ENCODE data around the gene SPDEF. TPM values are rescaled to one million over a fixed set of nuclear protein-coding genes. Genes with fewer than 3 reads are reported as not detected.
A peak's percentile ranks its signal among the peaks of the same experiment; 100 is the strongest.

The SPDEF gene
- total RNA-seq, 2 experiments from 2014 or later, result 0.33 TPM; not detected in 1

DNA sequence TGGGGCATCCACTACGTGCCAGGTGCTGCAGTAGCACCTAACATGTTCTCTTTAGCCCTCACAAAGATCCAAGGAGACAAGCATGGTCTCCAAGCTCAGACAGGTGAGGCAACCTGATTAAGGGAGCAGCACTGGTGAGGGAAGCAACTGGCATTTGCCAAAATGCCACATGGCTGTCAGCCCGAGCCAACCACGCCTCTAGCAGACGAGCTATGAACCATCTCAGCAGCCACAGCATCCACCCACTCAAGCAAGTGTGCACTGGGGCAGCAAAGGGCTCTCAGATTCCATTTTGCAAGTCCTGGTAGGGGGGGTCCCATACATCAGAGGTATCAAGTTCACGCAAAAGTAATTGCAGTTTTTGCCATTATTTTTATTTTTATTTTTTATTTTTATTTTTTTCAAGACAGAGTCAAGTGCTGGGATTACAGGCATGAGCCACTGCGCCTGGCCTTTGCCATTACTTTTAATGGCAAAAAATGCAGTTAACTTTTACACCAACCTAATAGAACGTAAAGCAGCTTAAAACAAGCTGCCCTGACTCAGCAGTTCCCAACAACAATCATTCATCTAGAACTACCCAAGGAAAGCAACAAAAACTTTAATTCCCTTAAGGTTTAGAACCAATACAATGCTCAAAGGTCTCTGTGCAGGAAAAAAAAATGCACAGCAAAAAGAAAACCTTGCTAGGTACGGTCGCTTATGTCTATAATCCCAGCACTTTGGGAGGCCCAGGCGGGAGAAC lies 36.3 kb upstream of the SPDEF start:
- Mint-ChIP-seq H3K27ac (no peak overlapping the region), H3K27me3 (no peaks in the 10 kb centered on the region), H3K4me3 (no peak overlapping the region), H3K36me3 (peaks cover 2% of the 10 kb centered on the region), H3K9me3 (no peaks in the 10 kb centered on the region), H3K4me1 (ENCODE audit: low read depth) (peaks cover 10% of the 10 kb centered on the region)
- DNase-seq, result peak; percentile 20
- intact Hi-C loops (cut with micrococcal nuclease), result no loop called here
- ChIA-PET CTCF (interaction anchor here (1.0 to 3.3 kb wide), 5 partner anchors 9 to 132 kb away, joined by 3 to 18 read pairs (median 5); no protein-coding TSS in a partner anchor), POLR2A (no interaction called here)

- ChIA-PET CTCF (no interaction called here), POLR2A (no interaction called here)
- Mint-ChIP-seq H3K27me3 (no peaks in the 10 kb centered on the region), H3K9me3 (no peaks in the 10 kb centered on the region), H3K36me3 (peaks cover 2% of the 10 kb centered on the region), H3K4me3 (no peak overlapping the region), H3K4me1 (ENCODE audit: low read depth) (peaks cover 10% of the 10 kb centered on the region), H3K27ac (no peak overlapping the region)
- intact Hi-C loops (cut with micrococcal nuclease), result no loop called here
- DNase-seq, result no peak
Measured at GRCh38 chr6:34589691-34590090, 33.6 kb upstream of the SPDEF start.

DNA sequence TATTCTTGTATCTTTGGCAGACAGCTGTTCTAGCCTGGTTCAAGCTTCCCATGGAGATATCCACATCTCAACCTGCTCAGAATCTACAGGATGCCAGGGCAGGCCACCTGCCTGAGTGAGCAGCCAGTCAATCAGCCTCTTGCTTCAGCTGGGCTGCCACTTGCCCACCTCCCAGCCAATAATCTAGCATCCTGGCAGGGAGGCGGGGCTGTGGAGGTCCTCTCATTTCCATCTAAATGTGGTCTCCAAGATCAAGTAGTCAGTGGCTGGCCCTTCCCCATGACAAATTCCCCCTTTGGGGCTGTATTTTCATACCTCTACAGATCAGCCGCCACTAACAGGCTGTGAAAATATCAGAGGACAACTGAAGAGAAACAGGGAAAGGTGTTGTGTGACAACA lies 33.0 kb upstream of the SPDEF start:
- no peaks in the 10 kb centered on the region for H3K27me3 Mint-ChIP-seq
- H3K4me1 Mint-ChIP-seq (ENCODE audit: low read depth), result peaks cover 10% of the 10 kb centered on the region
- no peak overlapping the region for H3K4me3 Mint-ChIP-seq
- intact Hi-C loops (cut with micrococcal nuclease), result no loop called here
- POLR2A ChIA-PET, result no interaction called here
- CTCF ChIA-PET, result no interaction called here
- DNase-seq, result no peak
- no peak overlapping the region for H3K27ac Mint-ChIP-seq
- H3K9me3 Mint-ChIP-seq, result no peaks in the 10 kb centered on the region
- H3K36me3 Mint-ChIP-seq, result peaks cover 2% of the 10 kb centered on the region

DNA sequence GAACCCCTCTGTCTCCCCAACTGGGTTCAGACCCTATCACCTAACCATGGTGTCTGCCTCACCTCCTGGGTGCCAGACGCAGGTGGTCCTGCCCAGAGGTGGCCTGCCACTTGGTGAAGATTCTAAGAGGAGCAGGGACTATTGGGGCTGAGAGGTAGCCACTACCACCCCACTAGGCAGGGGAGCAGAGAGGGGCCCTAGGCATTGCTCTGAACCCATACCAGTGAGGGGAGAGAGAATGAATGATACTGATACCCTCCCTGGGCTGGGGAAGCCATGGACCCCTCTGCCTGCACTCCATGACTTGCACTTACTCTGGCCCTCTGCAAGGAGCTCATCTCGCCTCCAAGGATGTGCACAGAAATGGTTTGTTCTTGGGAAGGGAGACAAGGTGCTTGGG lies 31.7 kb upstream of the SPDEF start:
- Mint-ChIP-seq H3K4me3 (no peak overlapping the region), H3K4me1 (ENCODE audit: low read depth) (peaks cover 8% of the 10 kb centered on the region), H3K27ac (no peak overlapping the region), H3K27me3 (no peaks in the 10 kb centered on the region), H3K9me3 (no peaks in the 10 kb centered on the region), H3K36me3 (peaks cover 2% of the 10 kb centered on the region)
- no peak for DNase-seq
- ChIA-PET CTCF (no interaction called here), POLR2A (interaction anchor here (0.7 kb wide), 1 partner anchor 52 kb away, joined by 3 read pairs; no protein-coding TSS in a partner anchor)
- intact Hi-C loops (cut with micrococcal nuclease), result no loop called here

DNA sequence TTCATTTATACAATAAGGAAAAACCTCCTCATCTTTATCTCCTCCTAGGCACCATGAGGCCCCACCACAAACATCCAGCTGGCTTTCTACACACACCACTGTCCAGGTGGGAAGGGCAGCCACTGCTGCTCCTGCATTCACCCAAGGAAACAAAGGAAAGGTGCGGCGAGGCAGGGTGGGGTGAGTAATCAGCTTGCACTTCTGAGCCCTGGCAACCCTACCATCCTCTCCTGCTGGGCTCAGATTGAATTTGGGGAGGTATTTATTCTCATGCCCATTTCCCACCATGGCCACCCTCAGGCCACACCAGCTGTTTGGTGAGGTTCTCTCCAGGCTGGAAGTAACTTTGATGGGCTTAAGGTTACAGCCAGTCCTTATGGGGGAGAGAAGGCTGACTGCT lies 31.2 kb upstream of the SPDEF start:
- ChIA-PET POLR2A (interaction anchor here (0.7 kb wide), 1 partner anchor 53 kb away, joined by 3 read pairs; no protein-coding TSS in a partner anchor), CTCF (no interaction called here)
- Mint-ChIP-seq H3K27ac (no peak overlapping the region), H3K27me3 (no peaks in the 10 kb centered on the region), H3K4me3 (no peak overlapping the region), H3K4me1 (ENCODE audit: low read depth) (peaks cover 8% of the 10 kb centered on the region), H3K9me3 (no peaks in the 10 kb centered on the region), H3K36me3 (peaks cover 2% of the 10 kb centered on the region)
- intact Hi-C loops (cut with micrococcal nuclease), result no loop called here
- no peak for DNase-seq

DNA sequence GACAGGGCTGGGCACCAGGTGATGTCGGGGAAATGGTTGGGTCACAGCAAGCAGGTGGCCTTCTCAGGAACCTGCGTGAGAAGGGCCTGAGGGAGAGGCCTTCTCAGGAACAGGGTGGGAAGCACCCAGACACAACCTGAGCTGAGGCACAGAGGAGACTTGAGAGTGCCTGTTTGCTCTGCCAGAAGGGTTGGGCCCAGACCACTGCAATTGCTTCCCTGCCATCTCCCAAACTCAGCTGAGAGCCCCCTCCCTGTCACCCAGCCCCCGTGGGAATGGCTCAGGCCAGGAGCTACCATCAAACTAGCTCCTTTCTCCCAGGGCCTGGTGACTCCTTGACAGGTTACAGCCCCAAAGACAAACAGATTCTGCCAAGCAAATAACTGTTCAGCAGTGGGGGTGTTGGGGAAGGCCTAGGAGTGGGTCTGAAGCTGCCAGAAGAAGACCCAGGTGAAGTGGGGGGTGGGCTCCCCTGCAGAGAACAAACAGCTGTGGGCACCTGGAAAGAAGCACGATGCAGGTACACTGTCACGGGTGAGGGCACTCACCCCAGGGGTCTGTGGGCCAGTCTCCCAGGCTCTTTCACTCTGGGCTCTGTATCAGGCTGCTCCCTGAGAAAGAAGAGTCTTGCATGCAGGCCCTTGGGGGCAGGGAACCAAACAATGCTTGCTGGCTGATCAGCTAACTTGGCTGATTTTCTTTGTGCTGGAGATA lies 30.4 kb upstream of the SPDEF start:
- DNase-seq, result no peak
- H3K4me1 Mint-ChIP-seq (ENCODE audit: low read depth), result no peaks in the 10 kb centered on the region
- no peaks in the 10 kb centered on the region for H3K9me3 Mint-ChIP-seq
- H3K4me3 Mint-ChIP-seq, result no peak overlapping the region
- ChIA-PET CTCF (no interaction called here), POLR2A (no interaction called here)
- H3K36me3 Mint-ChIP-seq, result peaks cover 2% of the 10 kb centered on the region
- no peak overlapping the region for H3K27ac Mint-ChIP-seq
- intact Hi-C loops (cut with micrococcal nuclease), result no loop called here
- no peaks in the 10 kb centered on the region for H3K27me3 Mint-ChIP-seq

DNA sequence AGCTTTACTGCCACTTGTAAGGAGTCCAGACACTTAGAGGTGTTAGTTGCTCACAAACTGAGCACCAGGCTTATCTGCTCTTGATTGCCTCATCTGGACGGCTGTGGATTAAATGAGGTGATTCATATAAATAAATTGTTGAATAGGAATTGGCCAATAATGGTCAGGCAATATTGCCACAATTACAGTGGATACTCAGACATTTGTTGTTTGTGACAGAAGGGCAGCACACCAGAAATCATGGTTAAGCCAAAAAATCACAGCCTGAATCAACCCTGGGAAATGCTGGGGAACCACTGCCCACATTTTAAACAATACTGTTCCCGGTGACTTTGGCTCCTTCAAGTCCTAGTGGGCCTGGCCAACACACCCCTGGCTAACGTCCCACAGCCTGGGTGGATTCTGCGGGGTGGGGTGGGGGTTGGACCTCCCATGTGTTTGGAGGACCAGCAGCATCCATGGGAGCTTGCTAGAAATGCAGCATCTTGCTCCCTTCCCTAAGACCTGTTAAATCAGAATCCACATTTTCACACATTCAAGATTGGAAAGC lies 29.5 kb upstream of the SPDEF start:
- intact Hi-C loops (cut with micrococcal nuclease), result no loop called here
- Mint-ChIP-seq H3K4me1 (ENCODE audit: low read depth) (no peaks in the 10 kb centered on the region), H3K9me3 (no peaks in the 10 kb centered on the region), H3K27me3 (no peaks in the 10 kb centered on the region), H3K4me3 (no peak overlapping the region), H3K27ac (no peak overlapping the region), H3K36me3 (peaks cover 2% of the 10 kb centered on the region)
- ChIA-PET CTCF (interaction anchor here (0.7 to 1.7 kb wide), 3 partner anchors 23 to 378 kb away, joined by 3 to 6 read pairs (median 4); no protein-coding TSS in a partner anchor), POLR2A (no interaction called here)
- DNase-seq, result no peak

GRCh38 chr6:34585108-34585507 lies 29.0 kb upstream of the SPDEF start:
- Mint-ChIP-seq H3K27me3 (no peaks in the 10 kb centered on the region), H3K4me1 (ENCODE audit: low read depth) (no peaks in the 10 kb centered on the region), H3K27ac (no peak overlapping the region), H3K4me3 (no peak overlapping the region), H3K36me3 (peaks cover 2% of the 10 kb centered on the region), H3K9me3 (no peaks in the 10 kb centered on the region)
- ChIA-PET POLR2A (no interaction called here), CTCF (interaction anchor here (0.7 to 1.7 kb wide), 3 partner anchors 24 to 378 kb away, joined by 3 to 6 read pairs (median 4); no protein-coding TSS in a partner anchor)
- no peak for DNase-seq
- intact Hi-C loops (cut with micrococcal nuclease), result no loop called here

- Mint-ChIP-seq H3K36me3 (peaks cover under 1% of the 10 kb centered on the region), H3K4me1 (ENCODE audit: low read depth) (no peaks in the 10 kb centered on the region), H3K27ac (peak overlapping the region; percentile 38), H3K9me3 (no peaks in the 10 kb centered on the region), H3K27me3 (no peaks in the 10 kb centered on the region), H3K4me3 (no peak overlapping the region)
- intact Hi-C loops (cut with micrococcal nuclease), result no loop called here
- POLR2A ChIA-PET, result no interaction called here
- DNase-seq, result no peak
- CTCF ChIA-PET, result interaction anchor here (0.7 to 1.7 kb wide), 3 partner anchors 24 to 377 kb away, joined by 3 to 6 read pairs (median 4); no protein-coding TSS in a partner anchor
Measured at GRCh38 chr6:34584694-34585093, 28.6 kb upstream of the SPDEF start.

- intact Hi-C loops (cut with micrococcal nuclease), result no loop called here
- ChIA-PET POLR2A (no interaction called here), CTCF (interaction anchor here (1.6 to 1.7 kb wide), 3 partner anchors 25 to 124 kb away, joined by 4 to 7 read pairs (median 6); no protein-coding TSS in a partner anchor)
- no peak for DNase-seq
- Mint-ChIP-seq H3K27ac (peak overlapping the region; percentile 38), H3K36me3 (no peaks in the 10 kb centered on the region), H3K4me1 (ENCODE audit: low read depth) (no peaks in the 10 kb centered on the region), H3K9me3 (no peaks in the 10 kb centered on the region), H3K27me3 (no peaks in the 10 kb centered on the region), H3K4me3 (no peak overlapping the region)
Measured at GRCh38 chr6:34583861-34584604, 27.9 kb upstream of the SPDEF start.

- POLR2A ChIA-PET, result no interaction called here
- intact Hi-C loops (cut with micrococcal nuclease), result no loop called here
- Mint-ChIP-seq H3K9me3 (no peaks in the 10 kb centered on the region), H3K4me1 (ENCODE audit: low read depth) (no peaks in the 10 kb centered on the region), H3K4me3 (no peak overlapping the region), H3K27ac (no peak overlapping the region), H3K36me3 (no peaks in the 10 kb centered on the region), H3K27me3 (no peaks in the 10 kb centered on the region)
- CTCF ChIA-PET, result interaction anchor here (1.6 kb wide), 1 partner anchor 123 kb away, joined by 7 read pairs; no protein-coding TSS in a partner anchor
- peak; percentile 25 for DNase-seq
Measured at GRCh38 chr6:34583461-34583860, 27.3 kb upstream of the SPDEF start.

DNA sequence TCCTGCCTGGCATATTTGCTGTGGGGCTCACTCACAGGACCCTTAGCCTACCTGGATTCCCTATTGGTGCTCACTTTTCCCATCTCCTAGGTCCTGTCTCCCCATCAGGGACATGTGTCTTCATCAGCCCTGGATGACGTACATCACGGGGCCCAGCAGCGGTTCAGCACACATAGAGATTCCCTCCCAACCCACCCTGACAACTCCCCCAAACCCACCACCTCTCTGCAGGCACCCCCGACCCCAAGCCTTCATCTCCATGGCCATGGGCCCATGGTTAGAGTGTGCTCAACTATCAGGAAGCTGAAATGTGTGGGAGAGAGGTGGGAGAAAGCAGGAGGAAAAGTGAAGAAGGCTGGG lies 25.4 kb upstream of the SPDEF start:
- Mint-ChIP-seq H3K27me3 (no peaks in the 10 kb centered on the region), H3K4me1 (ENCODE audit: low read depth) (no peaks in the 10 kb centered on the region), H3K27ac (no peak overlapping the region), H3K9me3 (no peaks in the 10 kb centered on the region), H3K36me3 (no peaks in the 10 kb centered on the region), H3K4me3 (no peak overlapping the region)
- intact Hi-C loops (cut with micrococcal nuclease), result no loop called here
- ChIA-PET POLR2A (no interaction called here), CTCF (no interaction called here)
- no peak for DNase-seq
